Measurements from ENCODE around the gene UVRAG.

UVRAG gene

GRCh38 chr11:76094740-76095139 lies 279.7 kb downstream of the UVRAG start:
- no peak for DNase-seq (ENCODE audit: low spot score)
- in situ Hi-C loops (cut with MboI; ENCODE audit: low pct_unique_long_range_greater_than_20kb, low sequenced_read_pairs, unreplicated experiment): no loop called here
- no peak for TF ChIP-seq CTCF (IDR thresholded peaks at IDR 0.05; ENCODE audit: extremely low read depth, insufficient read depth, missing control alignments)

GRCh38 chr11:76095891-76096290 lies 280.9 kb downstream of the UVRAG start:
- TF ChIP-seq CTCF (IDR thresholded peaks at IDR 0.05; ENCODE audit: extremely low read depth, insufficient read depth, missing control alignments): no peak
- DNase-seq (ENCODE audit: low spot score): no peak
- in situ Hi-C loops (cut with MboI; ENCODE audit: low pct_unique_long_range_greater_than_20kb, low sequenced_read_pairs, unreplicated experiment): no loop called here

- no peak for DNase-seq (ENCODE audit: low spot score)
- in situ Hi-C loops (cut with MboI; ENCODE audit: low pct_unique_long_range_greater_than_20kb, low sequenced_read_pairs, unreplicated experiment): no loop called here
- no peak for TF ChIP-seq CTCF (IDR thresholded peaks at IDR 0.05; ENCODE audit: extremely low read depth, insufficient read depth, missing control alignments)
Measured at GRCh38 chr11:76096552-76096951, 281.5 kb downstream of the UVRAG start.

- no peak for TF ChIP-seq CTCF (IDR thresholded peaks at IDR 0.05; ENCODE audit: extremely low read depth, insufficient read depth, missing control alignments)
- no peak for DNase-seq (ENCODE audit: low spot score)
- in situ Hi-C loops (cut with MboI; ENCODE audit: low pct_unique_long_range_greater_than_20kb, low sequenced_read_pairs, unreplicated experiment): no loop called here
Measured at GRCh38 chr11:76102802-76103201, 287.8 kb downstream of the UVRAG start.

- in situ Hi-C loops (cut with MboI; ENCODE audit: low pct_unique_long_range_greater_than_20kb, low sequenced_read_pairs, unreplicated experiment): no loop called here
- no peak for TF ChIP-seq CTCF (IDR thresholded peaks at IDR 0.05; ENCODE audit: extremely low read depth, insufficient read depth, missing control alignments)
- DNase-seq (ENCODE audit: low spot score): no peak
Measured at GRCh38 chr11:76103460-76103859, 288.4 kb downstream of the UVRAG start.

- no peak for TF ChIP-seq CTCF (IDR thresholded peaks at IDR 0.05; ENCODE audit: extremely low read depth, insufficient read depth, missing control alignments)
- in situ Hi-C loops (cut with MboI; ENCODE audit: low pct_unique_long_range_greater_than_20kb, low sequenced_read_pairs, unreplicated experiment): no loop called here
- no peak for DNase-seq (ENCODE audit: low spot score)
Measured at GRCh38 chr11:76104285-76104684, 289.3 kb downstream of the UVRAG start.

- DNase-seq (ENCODE audit: low spot score): no peak
- in situ Hi-C loops (cut with MboI; ENCODE audit: low pct_unique_long_range_greater_than_20kb, low sequenced_read_pairs, unreplicated experiment): no loop called here
- TF ChIP-seq CTCF (IDR thresholded peaks at IDR 0.05; ENCODE audit: extremely low read depth, insufficient read depth, missing control alignments): no peak
Measured at GRCh38 chr11:76105637-76106036, 290.6 kb downstream of the UVRAG start.
